ENCODE data around the gene ARHGEF16. TPM values are rescaled to one million over a fixed set of nuclear protein-coding genes. Genes with fewer than 3 reads are reported as not detected.

The ARHGEF16 gene
- 39.3 TPM for total RNA-seq
- 15.5 TPM for polyA plus RNA-seq (ENCODE audit: insufficient read depth, low read depth, low replicate concordance)
- long read RNA-seq, donor 1, partial matches to known transcripts: 0 of 3 reads
- long read RNA-seq, donor 1, other reads (novel, unspliced or antisense): 0 of 3 reads
- long read RNA-seq, donor 2, partial matches to known transcripts: 0 of 2 reads
- long read RNA-seq, donor 2, other reads (novel, unspliced or antisense): 0 of 2 reads
- long read RNA-seq, donor 3, partial matches to known transcripts: 0 of 1 reads
- long read RNA-seq, donor 3, other reads (novel, unspliced or antisense): 0 of 1 reads
- long read RNA-seq, donor 4, partial matches to known transcripts: 0 of 2 reads
- long read RNA-seq, donor 4, other reads (novel, unspliced or antisense): 0 of 2 reads
- long read RNA-seq, donor 5: 0 reads
- long read RNA-seq, donor 6: 0 reads
- long read RNA-seq, donor 7, transcript ARHGEF16-203 (15 exons, 3,061 nt): major isoform, 26 of 76 reads
- long read RNA-seq, donor 7, partial matches to known transcripts: 16 of 76 reads
- long read RNA-seq, donor 7, other reads (novel, unspliced or antisense): 31 of 76 reads
- long read RNA-seq, donor 8, partial matches to known transcripts: 7 of 10 reads
- long read RNA-seq, donor 8, other reads (novel, unspliced or antisense): 0 of 10 reads
- long read RNA-seq, donor 9, partial matches to known transcripts: 0 of 1 reads
- long read RNA-seq, donor 9, other reads (novel, unspliced or antisense): 0 of 1 reads
- long read RNA-seq, donor 10, partial matches to known transcripts: 0 of 4 reads
- long read RNA-seq, donor 10, other reads (novel, unspliced or antisense): 0 of 4 reads

DNA sequence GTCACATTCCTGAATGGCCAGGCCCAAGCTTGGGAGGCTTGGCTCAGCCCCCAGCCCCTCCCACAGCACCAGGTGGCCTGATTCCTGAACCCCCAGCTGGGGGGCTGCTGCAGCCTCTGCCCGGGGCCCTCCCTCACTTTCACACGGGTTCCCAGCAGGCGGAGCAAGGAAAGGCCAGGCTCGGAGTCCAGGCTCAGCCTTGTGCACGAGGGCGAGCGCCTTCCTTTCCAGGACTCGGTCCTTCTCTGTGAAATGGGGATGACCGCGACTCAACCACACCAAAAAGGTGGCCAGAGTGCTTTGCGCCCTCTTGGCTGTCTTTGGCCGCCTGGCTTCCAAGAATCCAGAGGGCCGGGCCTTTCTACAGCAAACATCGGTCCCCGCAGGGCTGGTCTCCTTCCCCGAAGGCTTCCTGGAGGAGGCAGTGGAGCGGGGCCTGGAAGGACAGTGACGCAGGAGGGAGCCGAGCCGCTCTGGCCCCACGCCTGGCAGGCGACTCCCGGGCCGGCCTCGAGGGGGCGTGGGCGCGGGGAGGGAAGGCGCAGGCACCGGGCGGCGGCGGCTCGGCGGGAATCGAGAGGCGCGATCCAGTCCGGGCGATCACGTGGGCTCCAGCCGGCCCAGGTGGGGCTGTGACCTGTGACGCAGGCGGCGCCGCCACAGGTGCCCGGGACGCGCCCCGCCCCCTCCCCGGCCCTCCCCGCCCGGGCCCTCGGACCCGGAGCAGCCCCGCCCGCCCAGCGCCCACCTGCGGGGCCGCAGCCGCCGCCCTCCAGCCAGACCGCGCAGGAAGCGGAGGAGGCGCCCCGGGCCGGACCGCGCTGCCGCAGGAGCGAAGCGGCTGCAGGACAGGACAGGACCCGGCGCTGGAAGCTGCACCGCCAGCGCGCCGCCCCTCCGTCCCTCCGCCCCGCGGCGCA, at the start of gene ARHGEF16:
Gene ARHGEF16 (plus strand): TSS at position 775 of the 920 bp plus-strand sequence. CDS start 8,420 bp downstream, outside the sequence.
- FAIRE-seq (no peak), DNase-seq (peak; percentile 75 to 94 (median 85))
- Histone ChIP-seq H3K4me3 (ENCODE audit: low read length in 3 of 3) (peak within 1 kb of the TSS; percentile 6 to 55 (median 33)), H3K36me3 (ENCODE audit: control insufficient read depth in 2 of 3, insufficient read depth in 3 of 3, low read length in 3 of 3) (no peaks in the 10 kb centered on the region), H3K27ac (ENCODE audit: low read depth in 2 of 2, low read length in 2 of 2) (peak within 1 kb of the TSS; percentile 80 to 82), H3K9me3 (ENCODE audit: control insufficient read depth in 2 of 3, insufficient read depth in 1 of 3, low read length in 3 of 3) (no peaks in the 10 kb centered on the region), H3K4me1 (ENCODE audit: control insufficient read depth in 2 of 3, insufficient read depth in 2 of 3, low read depth in 1 of 3, low read length in 3 of 3) (peaks cover 0 to 43% (median 24%) of the 10 kb centered on the region in 3 donors), H3K9ac (ENCODE audit: low read length in 3 of 3) (peak within 1 kb of the TSS in 1 of 3 donors; percentile 78), H3K27me3 (ENCODE audit: control insufficient read depth, insufficient read depth, low read length) (no peaks in the 10 kb centered on the region)
- intact Hi-C loops (cut with DNase I): no loop called here
- TF ChIP-seq, protein P1, sequence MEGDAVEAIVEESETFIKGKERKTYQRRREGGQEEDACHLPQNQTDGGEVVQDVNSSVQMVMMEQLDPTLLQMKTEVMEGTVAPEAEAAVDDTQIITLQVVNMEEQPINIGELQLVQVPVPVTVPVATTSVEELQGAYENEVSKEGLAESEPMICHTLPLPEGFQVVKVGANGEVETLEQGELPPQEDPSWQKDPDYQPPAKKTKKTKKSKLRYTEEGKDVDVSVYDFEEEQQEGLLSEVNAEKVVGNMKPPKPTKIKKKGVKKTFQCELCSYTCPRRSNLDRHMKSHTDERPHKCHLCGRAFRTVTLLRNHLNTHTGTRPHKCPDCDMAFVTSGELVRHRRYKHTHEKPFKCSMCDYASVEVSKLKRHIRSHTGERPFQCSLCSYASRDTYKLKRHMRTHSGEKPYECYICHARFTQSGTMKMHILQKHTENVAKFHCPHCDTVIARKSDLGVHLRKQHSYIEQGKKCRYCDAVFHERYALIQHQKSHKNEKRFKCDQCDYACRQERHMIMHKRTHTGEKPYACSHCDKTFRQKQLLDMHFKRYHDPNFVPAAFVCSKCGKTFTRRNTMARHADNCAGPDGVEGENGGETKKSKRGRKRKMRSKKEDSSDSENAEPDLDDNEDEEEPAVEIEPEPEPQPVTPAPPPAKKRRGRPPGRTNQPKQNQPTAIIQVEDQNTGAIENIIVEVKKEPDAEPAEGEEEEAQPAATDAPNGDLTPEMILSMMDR (IDR thresholded peaks at IDR 0.05; ENCODE audit: borderline replicate concordance, extremely low read depth, insufficient read depth): peak; percentile 38

DNA sequence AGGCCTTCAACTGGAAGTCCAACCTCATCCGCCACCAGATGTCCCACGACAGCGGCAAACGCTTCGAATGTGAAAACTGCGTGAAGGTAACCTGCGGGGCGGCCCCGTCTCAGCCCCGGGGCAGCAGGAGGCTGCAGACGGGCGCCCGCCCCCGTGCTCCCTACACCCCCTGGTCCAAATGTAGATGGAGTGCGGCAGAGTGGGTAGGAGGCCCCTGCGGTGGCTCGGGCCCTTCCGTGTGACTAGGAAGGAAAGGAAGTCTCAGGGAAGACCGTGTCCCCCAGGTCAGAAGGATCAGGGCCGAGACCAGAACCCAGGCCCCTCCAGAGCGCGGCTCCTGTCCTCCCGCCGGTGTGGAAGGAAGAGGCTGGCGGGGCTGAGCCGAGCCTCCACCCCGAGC, 49.7 kb upstream of the ARHGEF16 start:
- Histone ChIP-seq H3K9me3 (ENCODE audit: control insufficient read depth in 2 of 3, insufficient read depth in 1 of 3, low read length in 3 of 3) (no peaks in the 10 kb centered on the region), H3K27ac (ENCODE audit: low read depth in 2 of 2, low read length in 2 of 2) (no peak overlapping the region), H3K9ac (ENCODE audit: low read length in 3 of 3) (no peak overlapping the region), H3K4me3 (ENCODE audit: low read length in 3 of 3) (no peak overlapping the region), H3K36me3 (ENCODE audit: control insufficient read depth in 2 of 3, insufficient read depth in 3 of 3, low read length in 3 of 3) (peaks cover 0 to 2% (median 0%) of the 10 kb centered on the region in 3 donors), H3K27me3 (ENCODE audit: control insufficient read depth, insufficient read depth, low read length) (peaks cover 13% of the 10 kb centered on the region), H3K4me1 (ENCODE audit: control insufficient read depth in 2 of 3, insufficient read depth in 2 of 3, low read depth in 1 of 3, low read length in 3 of 3) (peaks cover 0 to 2% (median 2%) of the 10 kb centered on the region in 3 donors)
- FAIRE-seq: no peak
- TF ChIP-seq, protein P1 (IDR thresholded peaks at IDR 0.05; ENCODE audit: borderline replicate concordance, extremely low read depth, insufficient read depth): no peak
- no peak for DNase-seq
- intact Hi-C loops (cut with DNase I): no loop called here

DNA sequence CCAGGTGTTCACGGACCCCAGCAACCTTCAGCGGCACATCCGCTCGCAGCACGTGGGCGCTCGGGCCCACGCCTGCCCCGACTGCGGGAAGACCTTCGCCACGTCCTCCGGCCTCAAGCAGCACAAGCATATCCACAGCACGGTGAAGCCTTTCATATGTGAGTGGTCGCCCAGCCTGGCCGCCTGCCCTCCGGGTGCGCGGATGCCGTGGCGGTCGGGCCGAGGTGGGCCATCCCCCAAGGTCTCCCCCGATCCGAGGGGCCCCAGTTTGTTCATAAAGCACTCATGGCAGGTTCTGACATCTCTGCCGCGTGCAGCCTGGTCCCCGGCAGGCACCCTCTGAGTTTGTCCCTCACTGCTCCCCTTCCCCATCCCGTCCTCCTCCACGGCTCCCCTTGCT, 49.0 kb upstream of the ARHGEF16 start:
- FAIRE-seq (no peak), DNase-seq (no peak)
- Histone ChIP-seq H3K4me3 (ENCODE audit: low read length in 3 of 3) (no peak overlapping the region), H3K9me3 (ENCODE audit: control insufficient read depth in 2 of 3, insufficient read depth in 1 of 3, low read length in 3 of 3) (no peaks in the 10 kb centered on the region), H3K36me3 (ENCODE audit: control insufficient read depth in 2 of 3, insufficient read depth in 3 of 3, low read length in 3 of 3) (peaks cover 0 to 2% (median 0%) of the 10 kb centered on the region in 3 donors), H3K27me3 (ENCODE audit: control insufficient read depth, insufficient read depth, low read length) (peaks cover 13% of the 10 kb centered on the region), H3K27ac (ENCODE audit: low read depth in 2 of 2, low read length in 2 of 2) (no peak overlapping the region), H3K9ac (ENCODE audit: low read length in 3 of 3) (no peak overlapping the region), H3K4me1 (ENCODE audit: control insufficient read depth in 2 of 3, insufficient read depth in 2 of 3, low read depth in 1 of 3, low read length in 3 of 3) (peaks cover 0 to 5% (median 2%) of the 10 kb centered on the region in 3 donors)
- intact Hi-C loops (cut with DNase I): no loop called here
- TF ChIP-seq, protein P1 (IDR thresholded peaks at IDR 0.05; ENCODE audit: borderline replicate concordance, extremely low read depth, insufficient read depth): no peak
